GM19025 (cell line): ENCODE data around the gene HHATL.

Experiments
- ATAC-seq: cut with Tn5 transposase; IDR thresholded peaks from one replicate; pipeline ENCODE4 v1.9.1; 2021; ENCODE audit warnings: mild to moderate bottlenecking, low read depth, moderate library complexity; ENCODE audit not compliant: unreplicated experiment

Gene HHATL

DNA sequence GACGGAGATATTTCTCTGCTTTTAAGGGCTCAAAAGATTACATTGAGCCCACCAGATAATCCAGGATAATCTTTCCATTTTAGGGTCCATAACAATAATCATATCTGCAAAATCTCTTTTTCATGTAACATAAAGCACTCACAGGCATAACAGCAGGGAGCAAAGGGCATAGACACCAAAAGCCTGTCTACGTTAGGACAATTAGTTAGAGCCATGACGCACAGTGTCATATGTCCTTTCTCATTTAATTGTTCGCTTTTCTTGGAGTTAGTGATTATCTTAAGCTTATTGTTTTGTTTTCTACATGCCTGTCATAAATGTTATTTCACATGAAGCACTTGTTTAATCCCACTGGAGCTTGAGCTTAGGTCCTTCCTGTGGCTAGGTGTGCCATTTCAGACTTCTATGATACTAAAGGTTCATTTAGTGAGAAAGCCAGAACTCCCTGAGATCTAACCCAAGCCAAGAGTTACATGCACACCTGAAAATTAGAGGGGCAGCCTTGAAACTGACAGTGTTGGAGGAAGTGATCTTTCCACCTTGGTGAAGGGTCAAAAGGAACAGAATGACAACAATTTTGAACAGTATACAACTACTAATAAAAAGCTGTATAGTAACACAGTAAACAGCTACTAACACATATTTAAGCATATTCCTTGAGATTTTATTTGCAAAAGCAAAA is 11.7 kb upstream of the HHATL start:
- ATAC-seq, result no peak

- ATAC-seq, result no peak
These were observed 11.1 kb upstream of the HHATL start for GRCh38 chr3:42713747-42714146.

DNA sequence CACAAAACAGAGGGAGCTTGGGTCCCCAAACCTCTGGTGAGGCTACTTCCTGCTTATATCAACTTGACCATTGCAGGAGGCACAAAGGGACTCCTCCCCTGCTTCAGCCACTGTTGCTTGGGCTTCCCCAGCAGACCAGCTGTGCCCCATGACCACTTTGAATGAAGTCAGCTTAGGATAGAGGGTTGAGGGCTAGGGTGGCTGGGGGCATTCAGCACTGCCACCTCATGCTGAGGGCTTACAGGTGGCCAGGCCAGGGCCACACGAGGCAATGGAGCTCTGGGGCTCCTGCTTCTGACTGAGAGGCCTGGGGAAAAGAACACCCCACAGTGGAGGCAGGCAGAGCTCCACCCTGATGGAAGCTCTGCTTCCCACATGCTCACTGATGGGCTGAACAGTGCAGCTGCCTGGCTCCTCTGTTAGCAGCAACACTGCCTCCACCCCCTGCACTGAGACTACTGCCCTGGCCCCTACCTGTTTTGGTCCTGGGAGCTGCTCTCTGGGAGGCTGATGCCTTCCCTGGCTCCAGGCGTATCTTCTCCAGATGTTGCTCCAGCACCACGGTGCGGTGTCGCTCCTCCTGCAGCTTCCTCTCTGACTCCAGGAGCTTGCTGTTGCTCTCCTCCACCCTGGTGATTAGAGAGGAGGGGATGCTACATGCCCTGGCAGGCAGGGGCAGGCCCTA is 10.2 kb upstream of the HHATL start:
- ATAC-seq, result no peak

- ATAC-seq, result no peak
These were observed 9.7 kb upstream of the HHATL start for GRCh38 chr3:42712344-42712648.

DNA sequence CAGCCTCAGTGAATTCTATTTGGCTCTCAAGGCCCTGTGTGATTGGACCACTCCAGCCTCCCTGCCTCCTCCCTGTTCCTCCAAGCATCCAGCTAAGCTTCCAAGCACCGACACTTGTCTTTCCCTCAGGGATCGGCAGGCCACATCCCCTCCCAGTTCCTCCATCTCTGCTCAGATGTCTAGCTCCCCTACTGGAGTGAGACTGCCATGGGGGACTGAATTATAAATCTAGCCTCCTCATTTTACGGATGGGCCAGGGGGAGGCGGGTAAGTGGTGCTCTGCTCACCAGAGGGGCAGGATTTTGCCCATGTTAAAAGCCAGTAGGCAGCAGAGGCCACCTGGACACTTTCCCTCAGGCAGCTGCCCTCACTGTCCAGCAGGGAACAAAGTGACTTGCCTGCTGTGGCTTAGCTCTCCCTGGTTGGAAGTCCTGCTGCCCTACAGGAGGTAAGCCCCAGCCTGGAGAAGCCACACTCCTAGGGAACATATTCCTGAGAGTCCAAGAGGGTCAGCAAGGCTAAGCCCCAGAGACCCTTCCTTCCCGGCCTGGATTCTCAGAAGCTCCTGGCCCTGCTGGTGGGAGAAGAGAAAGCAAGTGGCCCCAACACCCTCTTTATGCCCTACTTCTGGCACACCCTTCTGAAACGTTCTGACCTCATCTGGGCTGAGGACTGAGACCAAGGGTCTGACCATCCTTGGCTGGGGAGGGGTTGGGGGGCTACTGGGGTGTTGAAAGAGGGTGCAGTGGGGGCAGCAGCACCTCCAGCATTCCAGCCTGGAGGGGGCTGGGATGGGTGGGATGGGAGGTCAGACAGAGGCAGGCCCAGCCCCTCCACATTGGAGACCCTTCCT is 9.1 kb upstream of the HHATL start:
- ATAC-seq, result no peak

DNA sequence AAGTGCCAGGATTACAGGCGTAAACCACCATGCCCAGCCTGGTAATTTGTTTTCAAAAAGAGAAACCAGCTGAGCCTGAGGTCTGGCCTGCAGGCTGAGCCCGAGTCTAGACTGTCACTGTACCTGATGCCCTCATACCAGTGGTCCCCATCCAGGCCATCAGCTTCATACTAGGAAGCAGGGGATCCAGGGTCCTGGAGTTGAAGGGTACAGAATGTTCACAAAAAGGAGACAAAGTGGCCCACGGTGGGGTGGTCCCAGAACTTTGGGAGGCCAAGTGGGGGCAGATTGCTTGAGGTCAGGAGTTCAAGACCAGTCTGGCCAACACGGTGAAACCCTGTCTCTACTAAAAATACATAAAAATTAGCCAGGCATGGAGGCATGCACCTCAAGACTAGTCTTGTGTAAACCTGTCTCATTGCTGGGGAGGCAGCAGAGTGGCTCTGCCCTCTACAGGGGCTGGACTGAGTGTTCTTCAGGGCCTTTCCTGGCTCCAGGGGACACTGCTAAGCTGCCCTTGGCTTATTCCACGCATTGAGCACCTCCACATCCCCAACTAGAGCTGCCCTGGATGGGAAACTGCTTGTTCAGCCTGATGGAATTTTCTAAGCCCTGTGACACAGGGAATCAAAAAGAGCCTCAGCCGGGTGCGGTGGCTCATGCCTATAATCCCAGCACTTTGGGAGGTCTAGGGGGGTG is 7.9 kb upstream of the HHATL start:
- ATAC-seq, result no peak

GRCh38 chr3:42709621-42710020 is 7.0 kb upstream of the HHATL start:
- ATAC-seq, result no peak

GRCh38 chr3:42708611-42709151 is 6.1 kb upstream of the HHATL start:
- no peak for ATAC-seq

DNA sequence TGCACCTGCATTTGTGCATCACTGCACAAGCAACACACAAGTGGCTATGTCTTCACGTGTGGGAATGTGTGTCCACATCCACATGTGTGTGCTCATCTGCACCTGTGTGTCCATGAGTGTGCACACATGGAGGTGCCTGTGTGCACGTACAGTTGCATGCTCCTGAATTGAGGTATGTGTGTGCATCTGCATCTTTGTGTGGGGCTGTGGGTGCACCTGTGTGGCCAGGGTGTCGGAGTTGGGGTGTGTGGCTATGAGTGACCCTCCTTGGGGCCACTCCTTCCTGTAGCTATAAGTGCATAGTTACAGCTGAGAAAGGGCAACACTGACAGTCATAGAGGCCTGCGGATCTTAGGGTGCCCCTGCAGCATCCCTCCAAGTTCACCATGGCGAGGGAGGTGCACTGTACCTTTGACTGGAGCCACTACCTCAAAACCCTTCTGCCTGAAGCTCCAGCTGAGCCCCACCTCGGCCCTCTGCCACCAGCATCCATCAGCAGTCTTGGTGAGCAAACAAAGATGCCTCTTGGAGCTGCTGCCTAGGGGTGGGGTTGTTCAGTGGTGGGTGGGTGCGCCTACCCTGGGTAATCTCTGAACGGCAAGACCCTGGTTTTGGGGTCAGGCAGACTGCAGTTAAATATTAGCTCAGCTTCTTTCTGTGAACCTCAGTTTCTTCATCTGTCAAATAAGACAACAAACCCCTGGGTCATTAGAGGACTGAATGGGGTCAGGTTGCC is 5.2 kb upstream of the HHATL start:
- ATAC-seq, result no peak

DNA sequence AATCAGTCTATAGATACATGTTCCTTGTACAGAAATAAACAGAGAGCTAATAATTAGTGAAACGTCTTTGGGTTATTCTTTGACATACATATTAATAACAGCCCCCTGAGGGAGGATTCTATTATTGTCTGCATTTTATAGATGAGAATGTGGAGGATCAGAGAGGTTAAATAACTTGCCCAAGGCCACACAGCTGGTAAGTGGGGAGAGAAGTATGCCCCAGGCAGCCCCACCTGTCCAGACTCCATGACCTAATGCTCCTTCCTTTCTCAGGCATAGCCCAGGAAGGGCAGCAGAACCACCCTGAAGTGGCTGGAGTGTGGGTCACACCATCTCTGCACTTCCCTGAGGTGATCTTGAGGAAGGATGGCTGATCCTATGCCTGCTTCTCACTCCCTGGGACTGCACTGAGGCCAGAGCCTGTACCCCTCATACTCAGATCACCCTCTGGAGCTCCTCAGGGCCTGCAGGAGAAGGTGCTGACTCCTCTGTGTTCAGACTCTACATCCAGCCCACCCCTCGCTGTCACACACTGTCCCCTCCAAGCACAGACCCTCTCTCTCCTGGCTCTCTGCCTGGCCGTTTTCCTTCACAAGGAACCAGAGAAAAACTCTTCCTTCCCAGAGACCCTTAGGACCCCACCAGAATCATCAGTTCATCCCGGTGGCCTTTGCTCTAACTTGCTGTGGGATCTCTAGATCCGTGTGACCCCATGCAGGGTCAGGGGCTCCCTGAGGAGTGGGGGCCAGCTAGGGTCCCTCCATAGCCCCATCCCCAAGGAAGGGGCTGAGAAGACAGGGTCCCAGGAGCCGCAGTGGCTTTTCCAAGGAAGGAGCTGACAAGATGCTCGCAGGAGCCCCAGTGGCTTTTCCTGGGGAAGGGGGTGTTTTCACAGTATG is 4.4 kb upstream of the HHATL start:
- no peak for ATAC-seq

DNA sequence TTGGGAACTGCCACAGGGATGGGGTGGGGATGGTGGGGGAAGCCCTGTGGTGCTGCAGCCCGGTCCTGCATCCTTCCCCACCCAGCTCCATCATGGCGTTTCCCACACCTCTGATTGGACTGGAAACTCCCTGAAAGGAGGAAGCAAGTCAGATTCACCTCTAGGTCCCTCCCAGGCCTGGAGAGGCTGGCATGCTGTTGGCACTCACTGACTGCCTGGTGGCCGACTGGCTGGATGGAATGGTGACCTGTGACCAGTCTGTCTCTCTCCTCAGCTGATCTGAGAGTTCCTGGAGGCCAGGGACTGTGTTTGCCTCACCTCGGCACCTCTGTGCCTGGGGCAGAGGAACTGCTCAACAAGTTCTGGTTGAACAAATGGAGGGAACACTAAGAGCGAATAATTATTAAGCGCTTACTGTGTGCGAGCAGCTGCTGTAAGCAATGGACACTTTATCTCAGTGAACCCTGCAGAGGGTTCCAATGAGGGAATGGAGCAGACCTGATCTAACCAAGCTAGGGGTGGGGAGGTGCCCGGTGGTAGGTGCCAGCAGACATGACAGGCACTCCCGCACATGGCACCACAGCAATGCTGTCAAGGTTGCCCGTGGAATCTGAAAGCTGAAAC is 3.5 kb upstream of the HHATL start:
- no peak for ATAC-seq

- no peak for ATAC-seq
These were observed 2.6 kb upstream of the HHATL start for GRCh38 chr3:42705058-42705767.

GRCh38 chr3:42704136-42704841 is 1.7 kb upstream of the HHATL start:
- no peak for ATAC-seq

GRCh38 chr3:42703695-42704025 is 1.1 kb upstream of the HHATL start:
- ATAC-seq, result no peak

- no peak for ATAC-seq
These were observed 540 bp upstream of the HHATL start for GRCh38 chr3:42702982-42703694.

DNA sequence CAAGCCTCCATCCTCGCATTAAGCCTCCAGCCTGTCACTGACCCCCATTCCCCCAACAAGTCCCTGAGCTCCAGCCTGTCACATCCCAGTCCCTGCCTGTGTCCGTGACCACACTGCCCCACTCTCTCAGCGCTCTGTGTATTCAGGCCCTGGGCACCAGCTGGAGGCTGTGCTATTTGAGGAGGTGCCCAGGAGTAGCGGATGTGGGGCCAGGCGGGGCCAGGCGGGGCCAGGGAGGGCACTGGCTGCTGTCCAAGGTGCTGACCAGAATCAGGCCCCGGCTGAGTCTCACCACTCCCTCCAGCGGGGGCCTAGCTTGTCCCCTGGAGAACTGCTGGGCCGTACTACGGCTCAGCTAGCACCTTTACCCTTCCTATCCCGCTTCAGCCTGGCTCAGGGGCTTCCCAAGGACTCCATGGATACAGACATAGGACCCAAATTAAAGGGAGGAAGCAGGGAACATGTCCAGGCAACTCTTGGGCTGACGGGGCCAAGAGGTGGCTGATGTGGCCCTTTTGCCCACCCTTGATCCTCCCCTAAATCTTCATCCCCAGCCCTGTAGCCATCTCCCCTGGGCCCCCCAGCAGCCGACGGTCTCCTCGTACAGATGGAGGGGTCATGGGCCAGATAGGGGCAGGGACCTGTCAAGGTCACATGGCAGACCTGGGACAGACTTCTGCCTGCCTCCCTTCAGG is 1.1 kb downstream of the HHATL start:
- no peak for ATAC-seq
